Keratinocyte (primary cell): ENCODE measurements around the gene TOX3.

ENCODE experiments used
- CTCF ChIP-seq, 3 experiments: IDR thresholded peaks in 1 of 3; conservative IDR thresholded peaks in 1 of 3; optimal IDR thresholded peaks in 1 of 3; 2 replicates in 2 of 3; 3 replicates in 1 of 3; pipeline versions ENCODE3 to v1.5.1; 2011; ENCODE audit warnings: low read length in 3 of 3, mild to moderate bottlenecking in 3 of 3, moderate library complexity in 2 of 3, control low read depth in 1 of 3, inconsistent platforms in 1 of 3; ENCODE audit not compliant: insufficient read depth in 2 of 3; ENCODE audit errors: extremely low read depth in 1 of 3
- EZH2 ChIP-seq: IDR thresholded peaks from one replicate; pipeline ENCODE4 v1.6.1; 2012; ENCODE audit warnings: inconsistent platforms, mild to moderate bottlenecking, low read length, moderate library complexity

GRCh38 chr16:52433643-52434042 is 113.3 kb downstream of the TOX3 start:
- TF ChIP-seq CTCF (optimal IDR thresholded peaks at IDR 0.05 in 1 of 3, IDR thresholded peaks at IDR 0.05 in 1 of 3, conservative IDR thresholded peaks at IDR 0.05 in 1 of 3; ENCODE audit: extremely low read depth in 1 of 3, insufficient read depth in 2 of 3, low read length in 3 of 3) (no peak), EZH2 (no peak)
